ENCODE data around the gene HSDL1.
"Not testable (repeated sequence)": the region's sequence is repeated elsewhere in the genome, so short reads cannot be mapped to it uniquely, and the experiment has no call there.

DNA sequence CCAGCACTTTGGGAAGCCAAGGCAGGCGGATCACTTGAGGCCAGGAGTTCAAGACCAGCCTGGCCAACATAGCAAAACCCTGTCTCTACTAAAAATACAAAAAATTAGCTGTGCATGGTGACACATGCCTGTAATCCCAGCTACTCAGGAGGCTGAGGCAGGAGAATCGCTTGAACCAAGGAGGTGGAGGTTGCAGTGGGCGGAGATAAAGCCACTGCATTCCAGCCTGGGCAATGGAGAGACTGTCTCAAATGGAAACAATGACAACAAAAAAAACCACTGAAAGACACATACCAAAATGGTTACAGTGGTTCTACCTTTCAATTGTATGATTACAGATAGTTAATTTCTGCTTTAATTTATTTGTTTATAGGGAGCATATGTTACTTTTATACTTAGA lies 33.0 kb downstream of the HSDL1 start:
- TF ChIP-seq POLR2A, POLR2AphosphoS5, SPI1 (IDR thresholded peaks at IDR 0.05; ENCODE audit: low read depth, low read length): not testable (repeated sequence)

Data from GM12891 (cell line).